GM18520 (cell line): ENCODE results near the gene CEP72.

Experiments
- ATAC-seq: cut with Tn5 transposase; IDR thresholded peaks from one replicate; pipeline ENCODE4 v1.9.1; 2021; ENCODE audit not compliant: unreplicated experiment

CEP72 gene

GRCh38 chr5:654071-654778 lies 42.1 kb downstream of the CEP72 start:
- ATAC-seq = no peak

GRCh38 chr5:655406-655805 lies 43.3 kb downstream of the CEP72 start:
- no peak for ATAC-seq

- no peak for ATAC-seq
These were observed 45.4 kb downstream of the CEP72 start for GRCh38 chr5:657570-657969.

GRCh38 chr5:658103-658502 lies 46.0 kb downstream of the CEP72 start:
- ATAC-seq = no peak

- no peak for ATAC-seq
These were observed 47.5 kb downstream of the CEP72 start for GRCh38 chr5:659496-660263.

GRCh38 chr5:660491-661030 lies 48.4 kb downstream of the CEP72 start:
- ATAC-seq = no peak

- ATAC-seq = no peak
These were observed 50.0 kb downstream of the CEP72 start for GRCh38 chr5:661891-662750.

- ATAC-seq = no peak
These were observed 50.8 kb downstream of the CEP72 start for GRCh38 chr5:662751-663435.

GRCh38 chr5:663436-664342 lies 51.5 kb downstream of the CEP72 start:
- ATAC-seq = no peak

GRCh38 chr5:664343-664993 lies 52.3 kb downstream of the CEP72 start:
- no peak for ATAC-seq

GRCh38 chr5:664994-665360 lies 52.8 kb downstream of the CEP72 start:
- no peak for ATAC-seq

- ATAC-seq = no peak
These were observed 53.4 kb downstream of the CEP72 start for GRCh38 chr5:665541-665955.

GRCh38 chr5:665956-666711 lies 54.0 kb downstream of the CEP72 start:
- no peak for ATAC-seq

GRCh38 chr5:666816-667498 lies 54.8 kb downstream of the CEP72 start:
- ATAC-seq = no peak

- no peak for ATAC-seq
These were observed 56.3 kb downstream of the CEP72 start for GRCh38 chr5:668283-668995.

GRCh38 chr5:669111-669841 lies 57.1 kb downstream of the CEP72 start:
- ATAC-seq = no peak
